ENCODE results near the gene ATP5F1B.

- TF ChIP-seq, protein P1, sequence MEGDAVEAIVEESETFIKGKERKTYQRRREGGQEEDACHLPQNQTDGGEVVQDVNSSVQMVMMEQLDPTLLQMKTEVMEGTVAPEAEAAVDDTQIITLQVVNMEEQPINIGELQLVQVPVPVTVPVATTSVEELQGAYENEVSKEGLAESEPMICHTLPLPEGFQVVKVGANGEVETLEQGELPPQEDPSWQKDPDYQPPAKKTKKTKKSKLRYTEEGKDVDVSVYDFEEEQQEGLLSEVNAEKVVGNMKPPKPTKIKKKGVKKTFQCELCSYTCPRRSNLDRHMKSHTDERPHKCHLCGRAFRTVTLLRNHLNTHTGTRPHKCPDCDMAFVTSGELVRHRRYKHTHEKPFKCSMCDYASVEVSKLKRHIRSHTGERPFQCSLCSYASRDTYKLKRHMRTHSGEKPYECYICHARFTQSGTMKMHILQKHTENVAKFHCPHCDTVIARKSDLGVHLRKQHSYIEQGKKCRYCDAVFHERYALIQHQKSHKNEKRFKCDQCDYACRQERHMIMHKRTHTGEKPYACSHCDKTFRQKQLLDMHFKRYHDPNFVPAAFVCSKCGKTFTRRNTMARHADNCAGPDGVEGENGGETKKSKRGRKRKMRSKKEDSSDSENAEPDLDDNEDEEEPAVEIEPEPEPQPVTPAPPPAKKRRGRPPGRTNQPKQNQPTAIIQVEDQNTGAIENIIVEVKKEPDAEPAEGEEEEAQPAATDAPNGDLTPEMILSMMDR (IDR thresholded peaks at IDR 0.05), result no peak
- no peak for TF ChIP-seq POLR2A (IDR thresholded peaks at IDR 0.05)
Measured at GRCh38 chr12:56629459-56630179, 16.2 kb downstream of the ATP5F1B start.

Measured in lower leg skin (tissue), 3 donors.